Measurements from ENCODE around the gene C11orf54.
"Not testable (repeated sequence)": the region's sequence is repeated elsewhere in the genome, so short reads cannot be mapped to it uniquely, and the experiment has no call there.

Gene C11orf54

DNA sequence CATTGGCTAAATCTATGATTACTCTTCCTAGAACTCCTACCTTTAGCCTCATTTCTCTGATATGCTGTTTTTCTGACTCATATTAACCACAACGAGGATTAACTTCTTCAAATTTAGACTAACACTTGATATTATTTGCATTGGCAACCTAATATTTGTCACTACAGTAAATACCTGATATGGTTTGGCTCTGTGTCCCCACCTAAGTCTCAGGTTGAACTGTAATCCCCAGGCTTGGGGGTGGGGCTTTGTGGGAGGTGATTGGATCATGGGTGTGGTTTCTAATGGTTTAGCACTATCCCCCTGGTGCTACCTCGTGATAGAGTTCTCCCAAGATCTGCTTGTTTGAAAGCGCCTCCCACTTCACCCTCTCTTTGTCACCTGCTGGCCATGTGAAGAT lies 25.5 kb downstream of the C11orf54 start:
- no peak for DNase-seq

DNA sequence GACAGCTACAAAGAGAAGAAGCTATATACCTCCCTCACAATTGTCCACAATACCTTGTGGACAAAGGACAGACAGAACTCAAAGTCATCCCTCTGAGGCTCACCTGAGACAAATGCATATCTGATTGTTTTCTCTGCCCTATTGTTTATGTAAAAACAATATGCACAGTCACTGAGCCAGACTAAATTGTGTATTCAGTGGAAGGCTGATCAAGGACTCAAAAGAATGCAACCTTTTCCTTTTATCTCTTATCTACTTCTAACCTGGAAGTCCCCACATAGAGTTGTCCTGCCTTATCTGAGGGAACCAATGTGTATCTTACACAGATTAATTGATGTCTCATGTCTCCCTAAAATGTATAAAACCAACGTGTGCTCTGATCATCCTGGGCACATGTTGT lies 28.7 kb downstream of the C11orf54 start:
- no peak for DNase-seq

- DNase-seq: no peak
These were observed 30.7 kb downstream of the C11orf54 start for GRCh38 chr11:93772123-93772522.

DNA sequence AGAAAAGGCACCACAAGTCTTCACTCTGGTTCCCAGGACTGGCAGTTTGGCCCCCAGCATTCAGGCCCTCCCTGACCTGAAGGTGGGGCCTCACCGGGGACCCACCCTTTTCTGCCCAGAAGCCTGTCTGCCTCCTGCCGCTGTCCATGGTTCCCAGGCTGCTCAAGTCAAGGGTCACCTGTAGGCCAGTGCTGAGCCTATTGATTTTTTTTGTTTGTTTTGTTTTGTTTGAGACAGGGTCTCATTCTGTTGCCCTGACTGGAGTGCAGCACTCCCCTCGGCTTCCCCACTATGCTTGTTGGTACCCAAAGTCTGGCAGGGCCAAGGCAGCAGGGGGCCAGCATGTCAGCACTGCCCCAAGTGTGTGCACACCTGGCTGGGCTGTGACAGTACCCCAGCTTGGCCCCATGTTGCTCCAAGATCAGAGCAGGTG lies 31.6 kb downstream of the C11orf54 start:
- DNase-seq: no peak

GRCh38 chr11:93773601-93774200 lies 32.2 kb downstream of the C11orf54 start:
- DNase-seq: no peak

DNA sequence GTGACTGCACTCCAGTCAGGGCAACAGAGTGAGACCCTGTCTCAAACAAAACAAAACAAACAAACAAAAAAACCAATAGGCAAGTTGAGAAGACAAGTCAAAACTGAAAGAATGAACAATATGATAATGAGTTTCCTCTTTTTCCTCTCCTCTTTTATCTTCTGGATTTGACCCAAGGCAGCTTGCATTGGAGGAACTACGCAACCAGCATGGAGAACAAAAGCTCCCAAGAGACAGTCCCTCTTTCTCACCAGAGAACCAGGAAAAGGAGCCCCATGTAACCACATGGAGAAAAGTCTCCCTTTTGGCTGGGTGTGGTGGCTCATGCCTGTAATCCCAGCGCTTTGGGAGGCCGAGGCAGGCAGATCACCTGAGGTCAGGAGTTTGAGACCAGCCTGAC lies 33.1 kb downstream of the C11orf54 start:
- not testable (repeated sequence) for DNase-seq

DNA sequence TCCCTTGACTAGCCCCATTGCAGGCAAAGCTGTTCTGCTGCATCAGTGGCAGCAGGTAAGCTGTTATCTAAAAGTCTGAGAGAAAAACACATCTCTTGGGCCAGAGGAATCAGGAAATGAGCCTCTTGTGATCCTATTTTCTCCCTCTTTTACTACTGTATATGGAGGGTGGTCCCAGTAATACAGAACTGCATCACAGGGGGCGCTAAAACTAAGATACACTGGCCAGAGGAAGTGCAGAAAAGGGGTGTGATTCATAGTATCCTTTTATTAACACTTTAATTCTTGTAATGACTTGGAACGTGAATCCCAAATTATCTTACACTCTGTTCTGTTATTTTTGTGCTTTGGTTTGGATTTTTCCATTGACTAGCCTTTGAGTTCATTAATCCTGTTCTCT lies 33.8 kb downstream of the C11orf54 start:
- no peak for DNase-seq

DNA sequence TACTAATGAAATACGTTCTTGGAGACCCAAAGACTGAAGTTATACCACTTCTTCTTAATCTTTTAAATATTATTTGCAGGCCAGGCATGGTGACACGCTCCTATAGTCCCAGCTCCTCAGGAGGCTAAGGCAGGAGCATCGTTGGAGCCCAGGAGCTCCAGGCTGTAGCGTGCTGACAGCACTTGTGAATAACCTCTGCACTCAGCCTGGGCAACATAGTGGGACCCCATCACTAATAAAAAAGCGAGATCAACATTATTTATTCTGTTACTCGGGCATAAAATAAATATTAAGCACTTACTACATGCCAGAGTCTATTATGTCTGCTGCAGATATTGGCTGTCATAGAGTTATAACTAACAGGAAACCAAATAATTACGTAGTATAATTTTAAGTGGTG lies 41.9 kb downstream of the C11orf54 start:
- no peak for DNase-seq

DNA sequence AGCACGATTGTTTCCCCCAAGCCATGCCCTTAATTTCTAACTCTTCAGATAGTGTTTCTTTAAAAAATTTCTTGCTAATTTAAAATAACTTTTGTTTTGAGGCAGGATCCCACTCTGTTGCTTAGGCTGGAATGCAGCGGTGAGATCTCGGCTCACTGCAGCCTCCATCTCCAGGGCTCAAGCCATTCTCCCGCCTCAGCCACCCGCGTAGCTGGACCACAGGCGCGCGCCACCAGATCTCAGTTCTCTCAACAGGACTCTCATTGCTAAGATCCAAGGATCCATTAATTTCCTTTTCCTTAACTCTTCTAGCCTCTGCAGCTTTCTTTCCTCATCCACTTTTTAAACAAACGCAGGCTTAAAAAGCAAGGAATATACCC lies 42.3 kb downstream of the C11orf54 start:
- DNase-seq: no peak

GRCh38 chr11:93784145-93784934 lies 42.9 kb downstream of the C11orf54 start, which contains the start of gene MED17:
TSS of gene MED17 (plus strand) at chr11:93784282. CDS start at chr11:93784514, 232 bp downstream.
- DNase-seq: peak; percentile 69 to 79 (median 76)

- DNase-seq: no peak
These were observed 43.5 kb downstream of the C11orf54 start for GRCh38 chr11:93784935-93785360.

- no peak for DNase-seq
These were observed 50.0 kb downstream of the C11orf54 start for GRCh38 chr11:93791493-93791892.

- no peak for DNase-seq
These were observed 55.2 kb downstream of the C11orf54 start for GRCh38 chr11:93796441-93797231.

DNA sequence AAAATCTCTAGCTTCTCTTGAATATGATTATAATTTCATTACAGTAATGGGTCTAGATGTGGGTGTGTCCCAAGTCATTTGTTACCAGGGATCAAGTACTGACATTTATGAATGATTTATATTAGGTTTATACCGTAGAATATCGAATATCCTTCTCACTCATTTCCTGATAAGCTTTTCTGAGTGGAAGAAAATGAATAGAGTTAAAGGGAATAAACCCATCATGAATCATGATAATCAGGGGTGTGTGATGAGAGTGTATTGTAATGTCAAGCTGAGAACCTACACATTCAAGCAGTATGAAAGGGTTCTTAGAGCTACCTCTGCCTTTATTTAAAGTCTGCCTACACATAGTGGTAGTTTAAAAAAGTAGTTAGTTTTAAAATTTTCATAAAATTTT lies 59.9 kb downstream of the C11orf54 start:
- DNase-seq: no peak

DNA sequence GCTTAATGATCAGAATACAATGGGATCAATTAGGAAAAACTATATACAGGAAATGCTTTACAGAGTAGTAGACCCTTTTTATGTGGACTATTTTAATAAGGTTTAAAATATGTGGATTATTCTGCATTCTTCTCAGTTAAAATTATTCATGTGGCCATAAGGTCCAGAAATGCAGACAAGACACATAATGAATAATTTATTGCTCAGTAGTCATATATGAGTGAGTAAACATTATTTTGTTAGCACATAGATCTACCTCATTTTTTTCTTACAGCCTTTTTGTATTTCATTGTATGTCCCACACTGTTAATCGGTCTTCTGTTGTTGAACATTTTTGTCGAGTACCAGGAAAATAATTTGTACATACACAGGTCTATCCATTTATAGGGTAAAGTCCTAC lies 63.4 kb downstream of the C11orf54 start:
- DNase-seq: no peak

GRCh38 chr11:93807980-93808379 lies 66.5 kb downstream of the C11orf54 start:
- DNase-seq: no peak

- no peak for DNase-seq
These were observed 72.5 kb downstream of the C11orf54 start for GRCh38 chr11:93813974-93814373.
